ENCODE results near the gene CACNA1S. TPM values are rescaled to one million over a fixed set of nuclear protein-coding genes. Genes with fewer than 3 reads are reported as not detected.

Gene CACNA1S
- total RNA-seq, 2 experiments from 2014 or later, result not detected

DNA sequence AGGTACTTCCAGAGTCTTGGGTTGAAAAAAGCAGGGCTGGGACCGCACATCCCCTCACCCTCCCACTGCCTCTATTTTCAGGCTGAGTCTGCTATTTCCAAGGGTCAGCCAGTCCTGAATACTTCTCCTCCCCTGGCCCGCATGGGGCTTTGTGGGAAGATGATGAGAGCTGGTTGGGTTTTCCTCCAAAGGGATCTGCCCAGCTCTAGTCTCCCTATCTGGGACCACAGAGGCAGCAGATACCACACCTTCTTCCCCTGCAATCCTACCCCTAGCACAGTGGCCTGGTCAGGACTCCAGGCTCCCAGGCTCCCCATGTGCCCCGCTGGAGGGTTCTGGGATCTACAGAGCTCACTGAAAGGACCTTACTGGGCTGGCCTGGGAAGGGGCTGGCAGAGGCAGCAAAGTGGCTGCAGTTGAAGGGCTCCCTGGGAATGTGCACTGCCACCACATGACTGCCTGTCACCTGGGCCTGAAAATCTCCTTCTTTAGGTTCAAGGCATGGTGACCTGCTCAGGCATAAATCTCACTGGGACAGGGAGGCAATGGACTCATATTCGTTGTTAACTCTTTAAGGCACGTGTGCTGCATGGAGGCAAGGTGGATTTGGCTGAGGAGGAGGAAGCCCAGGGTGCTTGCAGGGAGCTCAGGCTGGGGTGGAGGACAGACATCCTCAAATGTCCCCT, 13.1 kb downstream of the CACNA1S start:
- H3K36me3 ChIP-seq (ENCODE audit: insufficient read depth, low read length), result no peaks in the 10 kb centered on the region
- H3K4me3 ChIP-seq (ENCODE audit: low read depth, low read length, poor library complexity, severe bottlenecking), result no peak overlapping the region
- BruUV-seq (replicated peaks), result no TSS peak
- H3K4me1 ChIP-seq (ENCODE audit: insufficient read depth, low read length, poor library complexity, severe bottlenecking), result peaks cover 9% of the 10 kb centered on the region
- H3K4me2 ChIP-seq (ENCODE audit: low read length), result no peak overlapping the region
- no peaks in the 10 kb centered on the region for H3K9me3 ChIP-seq (ENCODE audit: low read length)
- TF ChIP-seq EZH2phosphoT487 (IDR thresholded peaks at IDR 0.05; ENCODE audit: borderline replicate concordance, low read depth, low read length), result no peak
- TF ChIP-seq, protein P1, sequence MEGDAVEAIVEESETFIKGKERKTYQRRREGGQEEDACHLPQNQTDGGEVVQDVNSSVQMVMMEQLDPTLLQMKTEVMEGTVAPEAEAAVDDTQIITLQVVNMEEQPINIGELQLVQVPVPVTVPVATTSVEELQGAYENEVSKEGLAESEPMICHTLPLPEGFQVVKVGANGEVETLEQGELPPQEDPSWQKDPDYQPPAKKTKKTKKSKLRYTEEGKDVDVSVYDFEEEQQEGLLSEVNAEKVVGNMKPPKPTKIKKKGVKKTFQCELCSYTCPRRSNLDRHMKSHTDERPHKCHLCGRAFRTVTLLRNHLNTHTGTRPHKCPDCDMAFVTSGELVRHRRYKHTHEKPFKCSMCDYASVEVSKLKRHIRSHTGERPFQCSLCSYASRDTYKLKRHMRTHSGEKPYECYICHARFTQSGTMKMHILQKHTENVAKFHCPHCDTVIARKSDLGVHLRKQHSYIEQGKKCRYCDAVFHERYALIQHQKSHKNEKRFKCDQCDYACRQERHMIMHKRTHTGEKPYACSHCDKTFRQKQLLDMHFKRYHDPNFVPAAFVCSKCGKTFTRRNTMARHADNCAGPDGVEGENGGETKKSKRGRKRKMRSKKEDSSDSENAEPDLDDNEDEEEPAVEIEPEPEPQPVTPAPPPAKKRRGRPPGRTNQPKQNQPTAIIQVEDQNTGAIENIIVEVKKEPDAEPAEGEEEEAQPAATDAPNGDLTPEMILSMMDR (conservative IDR thresholded peaks at IDR 0.05; ENCODE audit: low read length), result no peak
- no peaks in the 10 kb centered on the region for H4K20me1 ChIP-seq (ENCODE audit: insufficient read depth, low read length)
- ChIA-PET CTCF (ENCODE audit: unreplicated experiment) (interaction anchor here (0.6 kb wide), 1 partner anchor 41 kb away, joined by 3 read pairs; no protein-coding TSS in a partner anchor), POLR2A (no interaction called here)
- no peak for DNase-seq (ENCODE audit: low spot score)
- no peak overlapping the region for H2AFZ ChIP-seq (ENCODE audit: low read length)
- H3K79me2 ChIP-seq (ENCODE audit: insufficient read depth, low read depth, low read length), result no peaks in the 10 kb centered on the region
- no peaks in the 10 kb centered on the region for H3K9me2 ChIP-seq (ENCODE audit: insufficient read depth, low read length)
- intact Hi-C loops (cut with micrococcal nuclease; ENCODE audit: unreplicated experiment), result no loop called here
- H3K27ac ChIP-seq (ENCODE audit: low read depth, low read length, poor library complexity, severe bottlenecking), result no peak overlapping the region

DNA sequence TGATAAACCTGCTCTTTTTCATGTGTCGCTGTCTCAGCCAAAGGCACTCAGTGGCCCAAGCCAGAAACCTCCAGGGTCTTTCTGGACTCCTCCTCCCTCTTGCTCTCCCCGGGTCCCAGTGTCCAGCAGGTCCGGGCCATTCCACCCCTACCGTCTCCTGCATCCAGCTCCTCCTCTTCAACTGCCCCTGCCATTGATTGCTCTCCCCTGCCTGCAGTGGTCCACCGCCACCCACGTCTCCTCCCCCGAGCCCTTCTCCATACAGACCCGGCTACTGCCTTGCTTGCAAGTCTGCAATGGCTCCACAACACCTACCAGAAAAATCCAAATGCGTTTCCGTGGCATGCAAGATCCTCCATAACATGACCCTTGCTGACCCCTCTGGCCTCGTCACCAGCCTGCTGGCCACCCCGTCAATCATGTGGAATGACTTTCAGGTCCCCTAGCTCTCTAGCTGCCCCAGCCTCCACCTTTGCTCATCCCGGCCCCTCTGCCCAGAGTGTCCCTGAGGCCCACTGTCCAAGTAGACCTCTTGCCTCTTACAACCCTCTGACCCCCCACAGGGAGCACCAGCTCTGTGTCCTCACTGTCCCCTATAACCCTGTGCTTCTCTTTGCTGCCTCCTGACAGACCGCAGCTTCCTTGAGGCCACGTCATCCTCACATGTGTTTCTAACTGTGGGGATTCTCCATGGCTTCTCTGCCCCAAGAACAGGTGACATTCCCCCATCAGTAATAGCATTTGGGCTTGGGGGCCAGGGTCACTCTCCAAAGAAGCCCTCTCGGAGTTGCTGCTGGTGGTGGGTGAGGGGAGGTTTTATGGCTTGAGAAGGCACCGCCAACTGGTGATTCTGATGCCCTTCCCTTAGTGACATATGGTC, 15.0 kb downstream of the CACNA1S start:
- BruUV-seq (replicated peaks), result no TSS peak
- POLR2A ChIA-PET, result interaction anchor here (0.5 kb wide), 1 partner anchor 198 kb away, joined by 3 read pairs; no protein-coding TSS in a partner anchor
- H2AFZ ChIP-seq (ENCODE audit: low read length), result no peak overlapping the region

More for the DNA sequence above, 15.0 kb downstream of the CACNA1S start:
- Histone ChIP-seq H3K4me2 (ENCODE audit: low read length) (no peak overlapping the region), H3K79me2 (ENCODE audit: insufficient read depth, low read depth, low read length) (no peaks in the 10 kb centered on the region), H4K20me1 (ENCODE audit: insufficient read depth, low read length) (no peaks in the 10 kb centered on the region), H3K36me3 (ENCODE audit: insufficient read depth, low read length) (no peaks in the 10 kb centered on the region), H3K9me2 (ENCODE audit: insufficient read depth, low read length) (no peaks in the 10 kb centered on the region), H3K4me1 (ENCODE audit: insufficient read depth, low read length, poor library complexity, severe bottlenecking) (peaks cover 9% of the 10 kb centered on the region), H3K27ac (ENCODE audit: low read depth, low read length, poor library complexity, severe bottlenecking) (no peak overlapping the region), H3K9me3 (ENCODE audit: low read length) (no peaks in the 10 kb centered on the region), H3K4me3 (ENCODE audit: low read depth, low read length, poor library complexity, severe bottlenecking) (no peak overlapping the region)
- intact Hi-C loops (cut with micrococcal nuclease; ENCODE audit: unreplicated experiment), result no loop called here
- TF ChIP-seq EZH2phosphoT487 (IDR thresholded peaks at IDR 0.05; ENCODE audit: borderline replicate concordance, low read depth, low read length), result no peak
- TF ChIP-seq, protein P1 (conservative IDR thresholded peaks at IDR 0.05; ENCODE audit: low read length), result no peak
- CTCF ChIA-PET (ENCODE audit: unreplicated experiment), result no interaction called here
- DNase-seq (ENCODE audit: low spot score), result no peak
